Activated CD8-positive, alpha-beta memory T cell treated with anti-CD3 and anti-CD28 coated beads for 1 hour (primary cell): ENCODE measurements around the gene PMP22.

Experiments
- DNase-seq, 2 donors: peaks; one replicate each; pipeline ENCODE4 v3.0.0-alpha.2; 2020; ENCODE audit warnings: low read depth in 1 of 2; ENCODE audit errors: extremely low read depth in 1 of 2

Gene PMP22

DNA sequence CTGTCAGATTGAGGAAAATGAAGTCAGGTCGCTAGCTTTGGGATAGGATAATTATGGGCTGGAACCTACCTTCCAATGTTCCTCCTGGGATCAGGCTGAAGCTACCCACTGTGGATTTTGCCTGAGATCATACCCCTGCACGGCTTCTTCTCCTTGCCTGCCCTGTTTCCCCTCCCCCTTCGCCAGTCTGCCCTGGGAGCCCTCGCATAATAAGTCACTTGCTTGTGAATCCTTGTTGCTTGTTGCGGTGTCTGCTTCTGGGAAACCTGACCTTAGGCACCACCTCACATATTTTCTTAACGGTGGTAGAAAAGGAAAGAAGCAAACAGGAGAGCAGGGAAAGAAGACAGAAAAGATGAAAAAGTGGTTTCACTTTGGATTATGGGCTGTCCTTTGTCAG, 13.3 kb upstream of the PMP22 start:
- DNase-seq: no peak

DNA sequence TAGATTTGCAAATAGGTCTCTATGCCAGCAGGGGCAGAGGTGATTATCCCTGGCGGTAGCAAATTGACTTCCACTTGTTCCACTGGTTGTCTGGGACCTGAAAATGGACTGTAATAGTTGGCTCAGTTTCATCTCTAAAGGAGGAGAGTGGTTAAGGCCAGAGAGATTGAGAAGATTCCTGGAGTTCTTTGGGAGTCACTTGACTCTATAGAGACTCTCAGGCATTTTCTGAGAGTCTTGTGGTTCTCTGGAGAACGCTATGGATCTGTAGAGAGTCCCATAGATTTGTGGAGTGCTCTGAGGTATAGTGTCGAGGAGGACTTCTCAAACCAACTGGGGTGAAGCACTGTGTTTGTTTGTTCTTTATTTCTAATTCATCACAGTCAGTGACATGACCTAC, 8.9 kb upstream of the PMP22 start:
- no peak for DNase-seq

DNA sequence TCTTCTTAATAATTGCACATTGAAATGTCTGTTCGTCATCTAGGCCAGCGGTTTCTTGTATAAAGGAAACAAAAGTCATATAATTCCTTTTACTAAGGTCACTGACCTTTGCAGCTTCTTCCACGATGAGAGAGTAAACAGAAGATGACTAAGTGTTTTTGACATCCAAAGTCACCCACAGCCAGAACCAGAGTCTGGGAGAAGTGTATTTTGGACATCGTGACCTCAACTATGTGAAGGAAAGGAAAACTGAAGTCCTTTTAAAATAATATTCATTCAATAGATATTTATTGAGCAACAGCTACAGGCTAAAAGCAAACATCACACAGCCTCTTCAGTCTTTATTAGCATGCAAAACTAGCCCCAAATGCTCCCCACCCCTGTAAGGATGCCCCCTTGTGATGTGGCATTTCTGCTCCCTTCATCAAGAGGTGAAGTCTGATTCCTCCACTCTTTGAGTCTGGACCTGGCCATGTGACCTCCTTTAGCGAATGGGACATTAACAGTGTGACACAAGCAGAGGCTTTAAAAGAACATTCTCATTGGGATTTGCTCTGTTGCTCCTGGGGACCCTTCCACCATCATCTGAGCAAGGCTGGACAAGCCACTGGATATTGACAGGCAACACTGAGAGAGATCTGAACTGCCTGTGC, 8.1 kb upstream of the PMP22 start:
- no peak for DNase-seq

DNA sequence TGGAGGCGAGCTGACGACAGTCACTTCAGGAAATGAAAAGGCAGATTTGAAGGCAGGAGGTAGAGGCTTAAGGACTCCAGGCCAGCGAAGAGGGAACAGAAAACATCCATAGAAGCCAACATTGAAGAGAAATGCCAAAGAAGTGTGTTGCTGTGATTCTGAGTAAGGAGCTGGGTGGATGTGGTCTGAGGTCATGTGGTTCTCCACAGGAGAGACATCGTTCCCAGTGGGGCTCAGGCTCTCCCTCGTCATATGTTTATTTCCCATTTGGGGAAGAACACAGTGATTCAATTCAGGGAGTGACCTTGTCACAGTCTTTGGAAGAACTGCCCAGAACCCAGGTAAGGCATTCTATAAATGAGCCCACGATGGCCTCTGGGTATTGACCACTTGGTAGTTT, 6.6 kb upstream of the PMP22 start:
- no peak for DNase-seq

DNA sequence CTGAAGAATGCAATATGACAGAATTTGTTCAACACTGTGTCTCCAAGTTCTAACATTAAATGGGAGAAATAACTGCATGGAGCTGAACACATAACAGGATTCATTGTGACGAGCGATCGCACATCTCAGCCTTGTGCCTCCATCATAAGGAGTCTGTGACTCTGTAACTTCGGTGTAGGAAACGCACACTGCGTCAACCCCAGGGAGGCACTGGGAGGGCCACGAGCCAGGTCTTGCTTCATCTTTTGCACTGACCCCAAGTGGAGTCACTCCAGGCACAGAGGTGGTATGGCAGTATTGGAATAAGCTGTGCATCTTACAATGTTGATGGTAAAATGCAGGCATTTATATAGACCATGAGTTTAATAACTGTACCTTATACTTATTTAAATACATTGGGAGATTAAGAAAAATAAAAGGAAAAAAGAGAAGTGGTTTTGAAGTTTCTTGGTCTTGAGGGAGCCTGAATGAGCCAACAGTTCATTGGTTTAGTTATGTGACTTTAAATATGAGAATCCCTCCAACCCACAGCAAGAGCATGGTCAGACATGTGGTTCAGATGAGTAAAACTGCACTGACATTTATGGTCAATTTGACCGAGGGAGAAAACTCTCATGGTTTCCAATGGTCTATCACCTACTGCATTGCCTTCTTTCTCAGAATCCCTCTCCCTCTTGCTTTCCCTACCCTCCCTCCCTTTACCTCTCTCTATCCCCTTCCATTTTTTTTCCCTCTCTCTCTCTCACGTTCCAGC, 5.7 kb upstream of the PMP22 start:
- DNase-seq: no peak

DNA sequence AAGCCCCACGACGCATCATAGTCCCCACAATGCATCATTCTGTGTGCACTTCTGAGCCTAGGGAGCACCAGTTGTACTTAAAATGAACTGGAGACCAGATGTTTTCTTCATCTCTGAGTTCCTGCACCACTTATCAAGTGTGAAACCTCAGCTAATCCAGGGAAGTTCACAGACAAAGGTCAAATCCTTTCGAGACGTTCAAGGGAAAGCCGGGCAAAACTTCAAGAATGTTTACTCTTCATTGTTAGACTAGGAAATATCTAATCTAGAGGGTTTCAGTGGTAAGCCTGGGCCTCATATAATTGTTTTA, 4.6 kb upstream of the PMP22 start:
- DNase-seq: no peak

DNA sequence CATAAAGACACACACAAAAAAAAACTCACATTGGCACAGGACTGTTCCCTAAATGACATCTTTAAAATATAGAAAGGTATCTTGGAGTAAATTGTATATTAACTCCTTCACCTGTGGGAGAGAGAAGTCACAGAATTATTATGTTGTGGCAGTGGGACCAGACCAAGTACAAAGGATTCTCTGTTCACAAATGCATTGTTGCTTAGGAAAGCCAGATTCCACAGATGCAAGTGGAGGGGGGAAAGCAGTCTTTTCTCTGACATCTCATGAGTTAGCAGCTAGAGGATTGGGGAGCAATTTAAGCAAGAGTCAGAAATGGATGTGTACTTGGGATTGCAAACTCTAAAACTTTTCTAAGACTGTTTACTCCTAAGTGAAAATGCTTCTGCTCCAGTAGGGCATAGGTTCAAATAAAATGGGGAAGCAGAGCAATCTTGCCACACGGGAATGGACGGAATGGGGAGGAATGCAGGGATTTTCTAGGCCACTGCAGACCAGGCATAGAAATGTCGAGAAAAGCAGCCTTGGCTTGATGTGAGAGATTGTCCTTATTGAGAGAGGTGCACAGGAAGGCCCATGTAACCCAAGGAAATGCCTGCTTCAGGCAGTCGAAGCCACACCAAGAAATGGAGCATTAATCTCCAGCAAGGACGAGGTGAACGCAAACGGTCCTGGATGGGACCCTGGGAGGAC, 4.1 kb upstream of the PMP22 start:
- DNase-seq: no peak

DNA sequence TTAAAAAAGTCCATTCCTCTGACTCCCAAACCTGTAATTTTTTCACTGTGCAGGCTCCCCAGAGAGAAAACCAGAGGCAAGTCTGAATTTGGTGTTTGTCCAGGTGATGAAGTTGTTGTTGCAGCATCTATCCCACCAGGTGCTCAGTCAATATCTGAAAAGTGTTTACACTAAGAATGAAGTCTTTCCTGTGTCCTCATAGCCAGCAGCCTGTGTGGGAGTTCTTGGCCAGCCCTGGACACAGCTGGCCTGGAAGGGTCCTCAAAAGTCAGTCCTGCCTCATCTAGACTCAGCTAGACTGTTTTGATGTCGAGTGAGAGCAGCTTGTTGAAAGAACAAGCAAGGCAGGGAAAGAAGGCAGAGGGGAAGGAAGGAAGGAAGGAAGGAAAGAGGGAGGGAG, 3.3 kb upstream of the PMP22 start:
- no peak for DNase-seq

DNA sequence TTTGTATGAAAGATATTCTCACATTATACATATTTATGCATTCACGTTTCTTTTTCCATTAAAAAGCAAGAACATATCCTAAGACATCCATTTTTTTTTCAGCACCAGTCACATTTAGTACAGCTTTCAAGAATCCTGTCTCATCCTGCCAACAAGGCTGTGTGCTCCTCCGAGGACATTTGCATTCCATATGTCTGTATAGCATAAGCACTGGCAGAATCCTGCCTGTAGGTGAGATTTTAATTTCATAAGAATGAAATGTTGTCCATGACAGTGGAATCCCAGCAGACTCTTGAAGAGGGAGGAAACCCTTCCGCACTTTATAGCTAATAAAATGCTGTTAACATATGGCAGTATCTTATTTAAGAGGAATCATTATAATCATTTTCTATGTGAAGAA, 2.9 kb upstream of the PMP22 start:
- no peak for DNase-seq

DNA sequence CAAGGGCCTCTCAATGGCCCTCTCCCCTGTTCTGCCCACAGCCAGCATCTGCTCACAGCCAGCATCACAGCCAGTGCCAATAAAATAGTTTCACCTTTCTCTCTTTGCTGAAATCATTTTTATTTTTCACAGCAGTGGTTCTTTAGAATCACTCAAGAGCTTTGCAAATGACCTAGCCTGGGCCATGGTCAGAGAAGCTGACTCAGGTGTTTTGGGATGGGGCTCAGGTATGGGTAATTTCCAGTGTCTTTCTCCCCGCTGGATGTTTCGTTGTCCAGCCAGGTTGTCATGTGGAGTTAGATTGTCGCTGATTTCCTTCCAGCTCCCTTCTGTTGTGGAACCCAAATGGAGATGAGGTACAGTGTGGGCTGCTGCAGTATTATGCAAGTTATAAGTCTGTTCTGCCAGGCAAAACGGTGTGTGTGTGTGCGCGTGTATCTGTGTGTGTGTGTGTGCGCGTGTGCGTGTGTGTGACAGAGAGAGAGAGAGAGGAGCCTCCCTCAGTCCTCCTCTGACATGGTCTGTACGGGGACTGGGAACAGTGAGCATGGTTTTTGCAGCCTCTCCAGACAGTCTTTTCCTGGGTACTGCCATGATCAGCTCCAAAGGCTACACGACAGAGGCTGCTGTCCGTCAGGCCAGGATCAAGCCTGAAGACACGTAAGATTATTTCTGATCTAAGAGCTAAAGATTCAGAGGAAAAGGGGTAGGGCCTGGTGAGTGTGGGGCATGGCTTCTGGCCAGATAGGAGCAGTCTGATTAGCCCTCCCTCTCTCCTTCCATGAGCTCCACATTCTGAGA, 1.4 kb upstream of the PMP22 start:
- DNase-seq: no peak

DNA sequence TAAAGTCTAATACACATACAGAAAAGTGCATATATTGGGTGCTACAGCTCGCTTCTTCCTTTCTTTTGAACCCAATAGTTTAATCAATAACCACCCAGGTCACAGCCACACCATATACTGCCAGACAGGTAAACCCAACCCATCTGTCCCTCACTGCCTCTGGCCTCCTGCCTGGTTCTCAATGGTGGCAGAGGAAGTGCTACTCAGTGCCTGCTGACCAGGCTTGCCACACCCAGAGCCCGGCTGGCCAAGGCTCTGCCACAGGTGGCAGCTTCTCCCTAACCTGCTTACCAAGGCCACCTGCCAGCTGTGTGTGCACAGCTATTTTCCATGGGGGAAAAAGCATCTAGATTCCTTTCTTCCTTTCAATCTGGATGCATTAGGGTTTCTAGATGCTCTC, 584 bp downstream of the PMP22 start:
- no peak for DNase-seq

DNA sequence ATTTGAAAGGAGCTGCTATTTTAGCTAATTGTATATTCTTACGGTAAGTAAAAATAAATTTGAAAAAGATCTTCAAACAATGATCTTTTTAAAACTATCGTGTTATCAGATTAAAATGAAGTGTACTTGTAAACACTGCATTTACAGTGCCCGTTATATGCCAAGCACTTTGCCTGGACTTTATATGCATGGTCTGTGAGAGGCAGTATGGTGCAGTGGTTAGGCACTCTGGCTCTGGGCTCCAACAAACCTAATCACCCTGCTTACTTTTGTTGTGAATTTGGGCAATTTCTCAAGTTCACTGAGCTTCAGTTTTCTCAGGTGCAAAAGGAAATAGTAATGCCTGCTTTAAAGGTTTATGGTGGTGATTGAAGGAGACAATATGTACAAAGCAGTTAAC, 1.4 kb downstream of the PMP22 start:
- DNase-seq: no peak

DNA sequence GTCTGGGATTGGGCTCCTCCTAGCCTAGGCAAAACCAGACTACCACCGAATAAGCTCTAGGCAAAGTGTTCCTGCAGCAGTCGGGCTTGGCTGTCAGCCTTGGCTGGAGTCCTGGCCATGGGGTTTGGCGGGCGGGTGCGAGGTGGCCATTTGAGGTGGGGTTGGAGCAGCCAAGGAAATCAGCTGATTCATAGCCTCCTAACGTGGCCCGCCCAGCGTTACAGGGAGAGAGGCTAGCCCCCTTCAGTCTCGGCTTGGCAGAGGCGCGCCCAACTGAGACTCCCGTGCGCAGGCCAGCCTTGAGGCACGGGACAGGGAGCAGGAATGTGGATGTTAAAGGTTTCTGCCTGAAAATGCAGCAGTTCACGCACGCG, 1.9 kb downstream of the PMP22 start:
- DNase-seq: no peak

DNA sequence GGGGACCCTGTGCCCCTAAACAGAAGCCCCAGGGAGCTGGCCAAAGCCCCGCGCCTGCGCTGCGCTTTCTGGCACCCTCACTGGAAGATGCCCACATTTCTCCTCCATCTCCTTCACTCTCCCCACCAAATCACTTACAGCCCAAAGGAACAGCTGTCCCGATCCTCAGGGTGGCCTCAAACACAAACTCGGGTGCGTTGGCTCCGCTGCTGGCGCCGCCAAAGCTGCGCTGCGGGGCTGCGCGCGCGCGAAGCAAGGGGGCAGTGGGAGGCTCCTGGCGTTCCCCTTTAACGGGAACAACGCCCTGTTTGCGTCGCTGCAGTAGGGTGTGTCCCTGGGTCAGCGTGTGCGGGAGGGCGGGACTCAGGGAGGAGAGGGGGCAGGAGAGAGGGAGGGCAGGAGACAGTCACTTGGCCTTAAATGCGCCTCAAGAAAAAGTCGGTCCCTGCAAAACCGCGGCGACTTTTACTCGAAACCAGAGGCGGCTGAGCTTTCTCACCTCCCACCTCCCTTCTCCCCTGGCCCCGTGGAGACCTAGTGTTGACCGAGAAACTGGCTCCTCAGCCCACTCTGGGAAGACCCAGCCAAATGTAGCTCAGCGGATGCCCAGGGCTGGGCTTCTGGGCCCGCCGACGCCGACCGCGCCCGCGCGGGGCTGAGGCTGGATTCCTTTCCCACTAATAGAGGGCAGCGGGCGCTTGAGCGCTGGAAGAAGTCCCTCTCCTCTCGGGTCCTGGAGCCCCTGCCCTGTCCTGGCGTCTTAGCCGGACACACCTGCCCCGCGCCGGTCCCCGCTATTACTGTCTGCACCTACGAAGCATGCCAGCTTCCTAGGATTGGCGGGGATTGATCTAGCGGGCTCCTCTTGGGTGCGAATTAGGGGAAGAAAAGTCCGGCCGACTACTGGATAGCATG, 2.6 kb downstream of the PMP22 start:
- DNase-seq: no peak

DNA sequence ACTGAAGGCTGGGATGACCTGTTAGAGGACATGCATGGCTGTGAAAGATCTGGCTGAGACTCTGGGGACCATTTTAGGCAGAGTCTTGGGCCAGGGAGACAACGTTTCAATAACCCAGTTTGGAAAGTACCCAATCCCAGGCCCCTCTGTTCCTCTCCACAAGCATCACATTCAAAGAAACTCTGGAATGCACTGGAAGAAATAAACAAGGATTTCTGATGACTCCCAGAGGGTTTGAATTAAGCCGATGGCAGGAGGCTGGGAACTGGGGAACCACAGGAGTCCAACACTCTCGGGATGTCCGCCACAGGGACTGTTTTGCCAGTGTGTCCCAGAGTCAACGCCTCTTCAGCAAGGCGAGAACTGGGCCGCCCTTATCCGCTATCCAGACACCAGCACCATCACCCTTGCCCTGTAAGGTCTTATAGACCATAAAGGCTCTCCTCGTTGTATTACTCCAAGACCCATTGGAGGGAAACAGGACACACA, 3.3 kb downstream of the PMP22 start:
- no peak for DNase-seq

DNA sequence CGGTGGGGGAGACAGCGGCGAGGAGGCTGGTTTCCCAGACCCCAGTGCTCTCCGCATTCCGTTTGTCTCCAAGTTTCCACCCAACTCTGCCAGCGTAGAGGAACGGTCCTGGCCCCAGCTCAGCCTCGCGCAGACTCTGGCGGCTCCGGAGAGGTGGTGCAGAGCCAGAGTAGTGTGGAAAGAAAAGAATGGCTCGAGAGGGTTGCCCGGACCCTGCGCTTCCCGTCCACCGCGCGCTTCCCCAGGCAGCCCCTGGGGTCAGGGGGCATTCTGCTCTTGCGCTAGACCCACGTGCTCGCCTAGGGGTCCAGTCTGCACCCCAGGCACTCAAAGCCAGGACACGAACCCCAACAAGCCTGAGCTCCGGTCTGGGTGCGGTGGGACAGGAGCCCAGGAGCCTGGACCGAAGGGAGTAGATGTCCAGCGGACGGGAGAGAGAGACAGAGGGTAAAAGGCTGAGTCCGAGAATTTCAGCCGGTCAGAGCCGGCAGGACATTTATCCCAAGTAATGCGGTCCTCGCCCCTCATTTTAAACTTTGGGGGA, 3.8 kb downstream of the PMP22 start:
- no peak for DNase-seq

DNA sequence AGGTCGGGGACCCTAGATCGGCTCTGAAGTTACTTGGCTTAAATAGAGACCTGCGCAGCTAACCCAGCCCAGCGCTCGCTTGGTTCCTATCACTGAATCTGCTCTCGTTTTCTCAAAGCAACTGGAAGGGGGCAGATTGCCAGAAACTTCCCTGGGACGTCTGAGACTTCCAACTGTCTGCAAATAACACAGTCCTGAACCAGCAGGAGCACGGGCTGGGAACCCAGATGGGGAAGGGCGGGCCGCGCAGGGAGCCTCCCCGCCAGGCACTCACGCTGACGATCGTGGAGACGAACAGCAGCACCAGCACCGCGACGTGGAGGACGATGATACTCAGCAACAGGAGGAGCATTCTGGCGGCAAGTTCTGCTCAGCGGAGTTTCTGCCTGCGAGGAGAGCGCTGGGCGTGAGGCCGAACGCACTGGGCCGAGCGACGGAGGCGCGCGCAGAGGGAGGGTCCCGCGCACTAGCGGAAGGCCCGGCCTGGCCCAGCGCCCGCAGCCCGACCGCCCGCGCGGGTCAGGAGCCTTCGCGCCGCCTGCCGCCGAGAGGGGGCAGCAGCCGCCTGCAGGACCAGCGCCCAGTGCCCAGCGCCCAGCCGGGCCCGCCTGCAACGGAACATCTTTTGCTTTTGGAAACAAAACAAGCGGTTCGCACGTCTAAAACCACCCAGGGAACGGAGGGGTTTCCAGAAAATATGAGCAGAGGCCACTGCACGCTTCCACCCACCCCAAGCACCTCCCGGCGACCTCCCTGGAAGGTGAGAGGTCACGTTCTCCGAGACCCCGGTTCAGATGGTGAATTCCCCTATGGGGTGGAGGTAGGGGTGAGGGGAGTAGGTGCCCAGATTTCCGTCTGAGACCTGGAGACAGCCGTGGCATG, 4.5 kb downstream of the PMP22 start:
- peak in 1 of 2 donors; percentile 20 for DNase-seq

DNA sequence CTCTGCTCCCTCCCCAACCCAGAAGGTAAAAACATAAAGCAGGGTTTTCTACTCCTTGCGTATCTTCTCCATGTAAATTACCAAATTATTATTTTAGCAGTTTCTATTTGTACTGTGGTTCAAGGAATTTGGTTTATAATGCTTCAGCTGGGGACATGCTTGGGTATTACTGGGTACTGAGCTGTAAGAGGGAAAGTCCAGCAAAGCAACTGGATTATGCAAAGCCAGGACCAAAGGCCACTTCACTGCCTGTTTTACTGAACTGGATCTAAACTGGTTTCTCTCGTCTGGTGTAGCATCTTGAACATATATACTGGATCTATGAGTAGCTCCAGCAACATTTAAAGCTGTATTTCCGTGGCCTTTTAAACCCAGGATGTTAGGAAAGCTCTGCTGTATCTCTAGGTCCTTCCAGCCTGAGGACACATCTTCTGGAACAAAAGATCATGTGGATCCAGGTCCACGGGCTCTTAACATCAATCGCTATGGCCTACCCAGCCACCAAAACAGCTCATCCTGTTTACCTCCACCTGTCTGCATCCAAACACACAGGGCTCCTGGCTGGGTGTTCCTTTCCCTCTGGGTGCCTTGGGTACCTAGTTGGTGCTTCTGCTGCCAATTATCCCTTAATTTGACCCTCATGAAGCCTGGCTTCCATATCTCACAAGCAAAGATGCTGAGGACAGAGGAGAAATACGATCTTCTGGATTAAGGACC, 7.2 kb downstream of the PMP22 start:
- no peak for DNase-seq
